ENCODE data around the gene NAA38.

Gene NAA38

GRCh38 chr17:7841396-7841914, 15.9 kb downstream of the NAA38 start:
- peak; percentile 92 to 95 for DNase-seq (ENCODE audit: low read depth in 2 of 2)

GRCh38 chr17:7840875-7841274, 16.5 kb downstream of the NAA38 start:
- DNase-seq (ENCODE audit: low read depth in 2 of 2) = no peak

- no peak for DNase-seq (ENCODE audit: low read depth in 2 of 2)
Measured at GRCh38 chr17:7840441-7840840, 16.9 kb downstream of the NAA38 start.

- no peak for DNase-seq (ENCODE audit: low read depth in 2 of 2)
Measured at GRCh38 chr17:7839876-7840261, 17.5 kb downstream of the NAA38 start.

- no peak for DNase-seq (ENCODE audit: low read depth in 2 of 2)
Measured at GRCh38 chr17:7839190-7839875, 18.0 kb downstream of the NAA38 start.

- no peak for DNase-seq (ENCODE audit: low read depth in 2 of 2)
Measured at GRCh38 chr17:7838090-7839075, 19.0 kb downstream of the NAA38 start.

- no peak for DNase-seq (ENCODE audit: low read depth in 2 of 2)
Measured at GRCh38 chr17:7837408-7838088, 19.8 kb downstream of the NAA38 start.

GRCh38 chr17:7836596-7837407, 20.6 kb downstream of the NAA38 start:
- DNase-seq (ENCODE audit: low read depth in 2 of 2) = no peak

- DNase-seq (ENCODE audit: low read depth in 2 of 2) = no peak
Measured at GRCh38 chr17:7835814-7836595, 21.4 kb downstream of the NAA38 start.

- DNase-seq (ENCODE audit: low read depth in 2 of 2) = peak; percentile 75 to 80
Measured at GRCh38 chr17:7834957-7835813, 22.2 kb downstream of the NAA38 start.

- DNase-seq (ENCODE audit: low read depth in 2 of 2) = no peak
Measured at GRCh38 chr17:7834542-7834956, 22.8 kb downstream of the NAA38 start.

GRCh38 chr17:7833795-7834541, 23.4 kb downstream of the NAA38 start, which contains the start of gene KDM6B:
Gene KDM6B, plus strand, starts transcription at chr17:7834217. Its CDS starts 11,338 bp downstream, at chr17:7845555.
- peak; percentile 72 for DNase-seq (ENCODE audit: low read depth in 2 of 2)

- DNase-seq (ENCODE audit: low read depth in 2 of 2) = no peak
Measured at GRCh38 chr17:7833011-7833794, 24.2 kb downstream of the NAA38 start.

- no peak for DNase-seq (ENCODE audit: low read depth in 2 of 2)
Measured at GRCh38 chr17:7832431-7832830, 24.9 kb downstream of the NAA38 start.

- no peak for DNase-seq (ENCODE audit: low read depth in 2 of 2)
Measured at GRCh38 chr17:7831233-7831632, 26.1 kb downstream of the NAA38 start.

GRCh38 chr17:7830616-7831015, 26.7 kb downstream of the NAA38 start:
- DNase-seq (ENCODE audit: low read depth in 2 of 2) = no peak

GRCh38 chr17:7825206-7825990, 32.0 kb downstream of the NAA38 start:
- no peak for DNase-seq (ENCODE audit: low read depth in 2 of 2)

Data from stimulated activated CD4-positive, alpha-beta T cell treated with anti-CD3 and anti-CD28 coated beads, Interleukin-1b, Interleukin-23, amount 100 ng/mL, for 1 hour (primary cell).